Lower lobe of right lung (tissue), 2 donors: ENCODE data around the gene PGC. TPM values are rescaled to one million over a fixed set of nuclear protein-coding genes. Genes with fewer than 3 reads are reported as not detected.
A peak's percentile ranks its signal among the peaks of the same experiment; 100 is the strongest.

Experiments
- ATAC-seq, 2 donors: fragments of 200-7000 bp; cut with Tn5 transposase; one replicate each; pipeline ENCODE4 v1.9.1; 2020 to 2022; ENCODE audit warnings: mild to moderate bottlenecking in 2 of 2, moderate library complexity in 2 of 2
- DNase-seq: peaks from one replicate; pipeline ENCODE4 v3.0.0-alpha.2; 2020
- H3K27ac ChIP-seq: fragments of 200-600 bp; one replicate; pipeline ENCODE4 v1.8.0; 2022
- H3K27me3 ChIP-seq: fragments of 200-600 bp; one replicate; pipeline ENCODE4 v1.8.0; 2022; ENCODE audit warnings: low read depth
- H3K36me3 ChIP-seq: fragments of 200-600 bp; one replicate; pipeline ENCODE4 v1.8.0; 2022; ENCODE audit warnings: mild to moderate bottlenecking
- H3K4me1 ChIP-seq: fragments of 200-600 bp; one replicate; pipeline ENCODE4 v1.8.0; 2022
- H3K4me3 ChIP-seq: fragments of 200-600 bp; one replicate; pipeline ENCODE4 v1.8.0; 2022; ENCODE audit warnings: mild to moderate bottlenecking
- H3K9me3 ChIP-seq: fragments of 200-600 bp; one replicate; pipeline ENCODE4 v1.8.0; 2022
- intact Hi-C: fragments of 100-400 bp; cut with DNase I; formaldehyde crosslinking; loops from one replicate; pipeline ENCODE4 v1.11.0; 2022
- total RNA-seq: library from RNA; stranded (reverse); fragmentation: NEBNext Ultra II Directional; extraction: Animal tissue kit (Norgen Biotek cat#: 25700); gene quantifications from one replicate; pipeline ENCODE4 v1.2.1, GENCODE V29; 2021
- TF ChIP-seq, protein P1 (sequence below): fragments of 200-600 bp; IDR thresholded peaks from one replicate; pipeline ENCODE4 v1.8.0; 2022; ENCODE audit warnings: antibody characterized with exemption, mild to moderate bottlenecking
- donor health status: DM: no; HTN: yes; CAD: no; lungs with severe emphysema.

Gene PGC
- total RNA-seq, 1 donor from 2014 or later = 947 TPM

DNA sequence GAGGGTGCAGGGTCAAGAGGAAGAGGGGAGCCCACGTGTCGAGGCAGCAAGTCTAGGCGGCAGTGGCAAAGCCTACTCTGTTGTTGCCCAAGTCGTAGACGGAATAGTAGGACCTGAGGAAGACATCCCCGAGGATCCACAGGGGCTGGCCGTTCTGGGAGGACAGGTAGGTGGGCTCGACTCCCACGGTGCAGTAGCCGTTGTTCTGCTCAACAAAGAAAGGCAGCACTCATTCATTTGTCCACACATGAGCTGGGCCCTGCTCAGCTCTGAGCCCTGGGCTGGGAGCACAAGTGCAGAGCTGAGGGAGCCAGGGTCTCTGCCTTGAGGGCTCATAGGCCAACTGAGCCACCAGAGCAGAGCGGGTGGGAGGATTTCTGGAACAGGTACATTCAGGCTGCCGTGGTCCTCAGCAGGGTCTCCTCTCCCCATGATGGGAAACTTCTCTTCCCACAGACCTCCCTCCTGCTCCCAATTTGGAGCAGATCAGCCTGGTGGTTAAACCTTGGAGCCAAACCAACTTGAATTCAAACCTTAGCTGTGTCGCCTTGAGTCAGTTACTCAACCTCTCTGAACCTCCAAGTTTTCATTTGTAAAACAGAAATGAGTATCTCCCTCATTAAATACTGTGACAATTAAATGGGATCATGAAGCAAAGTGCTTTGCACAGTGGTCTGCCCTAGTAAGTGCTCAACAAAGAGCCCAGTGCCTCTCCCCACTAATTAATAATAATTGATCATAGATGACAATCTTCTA, 10.2 kb downstream of the PGC start:
- H3K36me3 ChIP-seq = no peaks in the 10 kb centered on the region
- intact Hi-C loops = no loop called here
- H3K9me3 ChIP-seq = no peaks in the 10 kb centered on the region
- no peaks in the 10 kb centered on the region for H3K27me3 ChIP-seq
- no peak overlapping the region for H3K4me3 ChIP-seq
- no peak for ATAC-seq
- H3K4me1 ChIP-seq = peaks cover 24% of the 10 kb centered on the region
- peak; percentile 42 for DNase-seq
- no peak overlapping the region for H3K27ac ChIP-seq
- TF ChIP-seq, protein P1, sequence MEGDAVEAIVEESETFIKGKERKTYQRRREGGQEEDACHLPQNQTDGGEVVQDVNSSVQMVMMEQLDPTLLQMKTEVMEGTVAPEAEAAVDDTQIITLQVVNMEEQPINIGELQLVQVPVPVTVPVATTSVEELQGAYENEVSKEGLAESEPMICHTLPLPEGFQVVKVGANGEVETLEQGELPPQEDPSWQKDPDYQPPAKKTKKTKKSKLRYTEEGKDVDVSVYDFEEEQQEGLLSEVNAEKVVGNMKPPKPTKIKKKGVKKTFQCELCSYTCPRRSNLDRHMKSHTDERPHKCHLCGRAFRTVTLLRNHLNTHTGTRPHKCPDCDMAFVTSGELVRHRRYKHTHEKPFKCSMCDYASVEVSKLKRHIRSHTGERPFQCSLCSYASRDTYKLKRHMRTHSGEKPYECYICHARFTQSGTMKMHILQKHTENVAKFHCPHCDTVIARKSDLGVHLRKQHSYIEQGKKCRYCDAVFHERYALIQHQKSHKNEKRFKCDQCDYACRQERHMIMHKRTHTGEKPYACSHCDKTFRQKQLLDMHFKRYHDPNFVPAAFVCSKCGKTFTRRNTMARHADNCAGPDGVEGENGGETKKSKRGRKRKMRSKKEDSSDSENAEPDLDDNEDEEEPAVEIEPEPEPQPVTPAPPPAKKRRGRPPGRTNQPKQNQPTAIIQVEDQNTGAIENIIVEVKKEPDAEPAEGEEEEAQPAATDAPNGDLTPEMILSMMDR = no peak

DNA sequence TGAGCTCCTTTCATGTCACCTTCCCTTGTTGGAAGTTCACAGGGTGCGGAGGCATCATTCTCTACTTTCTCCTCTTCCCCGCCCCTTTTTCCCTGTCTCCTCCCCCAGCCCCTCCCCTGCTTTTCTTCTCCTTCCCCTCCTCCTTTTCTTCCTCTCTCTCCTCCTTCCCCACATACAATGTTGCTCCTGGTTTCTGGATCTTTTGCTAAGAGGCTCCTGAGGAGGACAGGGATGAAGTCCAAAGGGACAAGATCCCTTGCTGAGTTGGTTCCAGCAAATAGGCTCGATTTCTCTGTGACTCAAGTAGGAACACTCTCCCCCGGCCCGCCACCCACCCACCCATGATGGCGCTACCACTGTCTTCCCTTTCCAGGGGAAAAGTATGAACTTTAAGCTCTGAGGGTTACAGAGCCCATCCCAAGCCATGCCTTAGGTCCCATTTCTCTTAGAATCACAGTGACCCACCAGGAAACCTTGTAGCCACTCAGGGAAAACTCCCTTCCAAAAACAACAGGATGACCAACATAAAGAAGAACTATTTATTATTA, 10.9 kb downstream of the PGC start:
- TF ChIP-seq, protein P1 = no peak
- DNase-seq = peak; percentile 31
- Histone ChIP-seq H3K4me1 (peaks cover 31% of the 10 kb centered on the region), H3K27me3 (no peaks in the 10 kb centered on the region), H3K4me3 (peak overlapping the region; percentile 88), H3K27ac (peak overlapping the region; percentile 97), H3K9me3 (no peaks in the 10 kb centered on the region), H3K36me3 (no peaks in the 10 kb centered on the region)
- intact Hi-C loops = no loop called here
- no peak for ATAC-seq

DNA sequence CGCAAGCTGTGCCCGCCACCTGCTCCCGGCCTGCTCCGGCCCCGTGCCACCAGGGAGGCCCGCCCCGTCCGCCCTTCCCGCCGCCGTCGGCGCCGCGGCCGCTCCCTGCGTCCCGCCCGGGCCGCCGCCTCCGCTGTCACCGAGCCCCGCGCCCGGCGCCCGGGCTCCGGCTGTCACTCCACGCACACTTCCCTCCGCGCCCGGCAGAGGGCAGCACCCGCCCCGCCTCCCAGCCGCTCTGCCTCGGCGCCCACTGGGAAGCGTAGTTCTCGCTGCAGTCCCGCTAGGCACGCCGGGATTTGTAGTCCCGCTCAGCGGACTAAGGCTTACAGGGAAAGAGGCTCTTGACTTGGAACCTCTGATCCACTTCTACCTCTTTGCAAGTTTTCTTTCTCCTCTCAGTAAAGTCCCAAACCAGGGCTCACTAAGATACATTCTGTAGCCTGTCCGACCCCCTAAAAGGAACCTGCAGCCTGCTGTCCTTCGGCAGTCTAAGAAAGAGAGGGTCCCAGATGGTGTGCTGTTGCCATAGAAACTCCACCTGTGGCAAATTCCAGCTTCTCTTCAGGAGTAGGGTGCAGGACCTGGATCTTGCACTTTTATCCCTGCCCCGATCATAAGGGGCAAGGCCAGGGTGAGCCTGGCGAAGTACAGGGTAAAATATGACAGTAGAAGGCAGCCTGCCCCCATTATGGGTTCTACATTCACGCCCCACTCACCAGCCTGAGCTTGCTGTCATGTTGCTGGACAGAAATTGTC, 11.6 kb downstream of the PGC start, which contains the start of gene TFEB:
Gene TFEB (minus strand): TSS at position 182 of the 759 bp plus-strand sequence. CDS start 44,395 bp downstream, outside the sequence.
- Histone ChIP-seq H3K27ac (peak within 1 kb of the TSS; percentile 97), H3K4me1 (peaks cover 38% of the 10 kb centered on the region), H3K9me3 (no peaks in the 10 kb centered on the region), H3K36me3 (no peaks in the 10 kb centered on the region), H3K4me3 (peak within 1 kb of the TSS; percentile 88), H3K27me3 (no peaks in the 10 kb centered on the region)
- intact Hi-C loops = no loop called here
- ATAC-seq = peak; percentile 68 to 86
- DNase-seq = peak; percentile 98
- TF ChIP-seq, protein P1 = peak; percentile 83

DNA sequence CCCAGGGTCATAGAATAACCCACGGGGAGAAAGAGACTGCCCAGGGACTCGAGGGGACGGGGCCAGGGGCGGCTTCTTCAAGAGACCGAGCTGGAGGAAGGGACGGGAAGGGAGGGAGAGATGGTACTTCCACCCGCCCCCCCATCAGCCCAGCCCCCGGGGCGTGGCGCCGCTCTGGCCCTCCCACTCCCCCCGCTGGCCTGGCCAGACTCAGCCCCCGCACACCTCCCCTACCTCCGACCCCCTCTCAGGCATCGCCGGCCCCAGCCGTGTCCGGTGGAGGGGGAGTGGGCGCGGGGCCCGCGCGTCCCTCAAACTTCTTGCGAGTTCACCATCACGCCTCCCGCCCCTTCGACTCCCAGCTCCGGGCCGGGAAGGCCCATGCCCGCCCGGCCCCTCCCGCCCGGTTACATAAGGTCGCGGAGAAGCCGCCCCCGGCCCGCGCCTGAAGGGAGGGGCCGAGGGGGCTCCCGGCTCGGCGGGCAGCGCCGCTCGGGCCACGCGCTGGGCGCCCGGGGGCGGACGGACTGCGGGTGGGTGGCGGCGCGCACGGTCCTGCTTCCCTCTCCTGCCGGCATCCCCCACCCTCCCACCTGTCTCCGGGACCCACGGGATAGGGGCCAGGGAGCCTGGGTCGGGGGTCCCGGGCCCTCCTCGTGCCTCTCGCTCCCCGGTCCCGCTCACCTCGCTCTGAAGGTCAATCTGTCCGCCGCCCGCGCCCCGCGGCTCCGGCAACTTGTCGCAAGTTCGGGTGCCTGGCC, 12.4 kb downstream of the PGC start:
- Histone ChIP-seq H3K4me1 (peaks cover 45% of the 10 kb centered on the region), H3K36me3 (no peaks in the 10 kb centered on the region), H3K27ac (peak overlapping the region; percentile 97), H3K27me3 (no peaks in the 10 kb centered on the region), H3K9me3 (no peaks in the 10 kb centered on the region), H3K4me3 (peak overlapping the region; percentile 88)
- intact Hi-C loops = no loop called here
- DNase-seq = peak; percentile 86
- TF ChIP-seq, protein P1 = no peak
- peak; percentile 80 to 82 for ATAC-seq
